HG02763 (cell line): ENCODE results near the gene RCBTB1.
"Not testable (repeated sequence)": the region's sequence is repeated elsewhere in the genome, so short reads cannot be mapped to it uniquely, and the experiment has no call there.

ENCODE experiments used
- ATAC-seq: cut with Tn5 transposase; IDR thresholded peaks from one replicate; pipeline ENCODE4 v1.9.1; 2021; ENCODE audit warnings: mild to moderate bottlenecking, moderate library complexity; ENCODE audit not compliant: unreplicated experiment

RCBTB1 gene

DNA sequence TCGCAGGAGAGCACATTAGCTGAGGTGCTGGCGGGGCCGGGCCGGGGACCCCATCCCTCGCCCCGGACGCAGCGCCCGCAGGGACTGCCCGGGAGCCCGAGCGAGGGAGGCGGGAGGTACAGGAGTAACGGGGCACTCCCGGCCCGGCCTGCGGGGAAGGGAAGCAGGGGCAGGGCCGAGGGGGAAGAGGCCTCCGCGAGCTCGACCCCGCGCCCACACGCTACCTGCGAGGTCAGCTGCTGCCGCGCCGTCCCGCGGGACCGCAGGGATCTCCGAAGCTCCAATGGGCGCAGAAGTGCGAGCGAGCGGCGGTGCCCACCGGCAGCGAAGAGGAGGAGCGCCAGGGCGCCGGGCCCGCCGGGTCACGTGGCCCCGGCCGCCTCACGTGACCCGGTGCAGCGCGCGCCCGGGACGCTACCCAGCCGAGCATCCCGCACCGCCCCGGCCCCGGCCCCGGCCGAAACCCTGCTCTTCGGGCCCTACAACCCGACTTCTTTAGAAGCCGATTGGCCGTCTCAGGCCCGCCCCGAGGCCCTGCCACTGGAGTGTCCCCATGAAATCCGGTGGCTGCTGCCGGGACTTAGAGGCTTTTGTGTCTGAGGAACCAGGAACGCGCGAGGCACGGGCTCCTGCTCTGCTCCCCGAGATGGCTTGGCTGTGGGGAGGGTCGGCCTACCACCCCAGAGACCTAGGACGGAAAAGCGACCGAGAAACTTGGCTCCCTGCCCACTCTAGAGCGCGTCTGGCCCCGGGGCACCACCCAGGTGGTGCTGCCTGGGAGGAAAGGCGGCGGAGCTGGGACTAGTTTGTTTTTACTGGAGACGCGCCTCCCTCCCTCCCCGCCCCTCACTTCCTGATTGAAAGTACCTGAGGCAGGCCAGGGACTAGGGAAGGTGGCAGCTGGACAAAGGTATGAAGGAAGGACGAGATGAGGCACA, at the start of gene RCBTB1:
Gene RCBTB1 (minus strand): TSS at position 339 of the 938 bp plus-strand sequence. CDS start 18,279 bp downstream, outside the sequence.
- peak; percentile 91 for ATAC-seq

DNA sequence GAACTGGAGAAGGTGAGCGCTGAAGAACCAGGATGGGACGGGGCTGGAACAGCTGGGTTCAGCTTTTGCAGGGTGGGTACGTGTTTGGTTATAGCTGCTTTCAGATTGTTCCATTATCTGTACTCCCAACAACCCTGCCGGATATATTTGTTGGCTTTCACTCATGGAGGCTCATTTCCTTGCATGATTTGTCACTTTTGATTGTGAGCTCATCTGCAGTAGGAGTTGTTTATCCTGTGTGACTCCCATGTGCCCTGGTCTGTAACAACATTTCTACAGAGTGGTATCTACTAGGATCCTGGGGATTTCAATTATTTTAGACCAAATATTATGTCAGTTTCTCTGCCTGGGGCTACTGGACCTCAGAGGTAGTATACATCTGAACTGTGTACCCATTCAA, 48.4 kb upstream of the RCBTB1 start:
- ATAC-seq = no peak

DNA sequence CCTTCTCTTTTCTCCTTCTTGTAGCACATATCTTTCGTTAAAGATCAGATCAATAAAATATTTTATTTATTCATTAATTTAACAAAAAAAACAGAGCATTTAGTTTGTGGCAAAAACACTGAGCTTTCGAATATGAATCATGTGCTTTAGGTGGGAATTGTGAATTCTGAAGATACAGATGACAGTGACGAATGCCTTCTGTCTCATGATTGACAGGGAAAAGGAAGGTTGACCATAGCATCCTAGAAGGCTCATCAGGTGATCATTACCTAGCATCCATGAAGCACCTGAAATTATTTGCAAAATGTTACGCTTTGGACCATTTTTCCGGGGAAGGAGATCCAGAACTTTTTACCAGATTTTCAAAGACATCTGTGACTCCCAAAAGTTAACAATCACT, 46.8 kb upstream of the RCBTB1 start:
- no peak for ATAC-seq

DNA sequence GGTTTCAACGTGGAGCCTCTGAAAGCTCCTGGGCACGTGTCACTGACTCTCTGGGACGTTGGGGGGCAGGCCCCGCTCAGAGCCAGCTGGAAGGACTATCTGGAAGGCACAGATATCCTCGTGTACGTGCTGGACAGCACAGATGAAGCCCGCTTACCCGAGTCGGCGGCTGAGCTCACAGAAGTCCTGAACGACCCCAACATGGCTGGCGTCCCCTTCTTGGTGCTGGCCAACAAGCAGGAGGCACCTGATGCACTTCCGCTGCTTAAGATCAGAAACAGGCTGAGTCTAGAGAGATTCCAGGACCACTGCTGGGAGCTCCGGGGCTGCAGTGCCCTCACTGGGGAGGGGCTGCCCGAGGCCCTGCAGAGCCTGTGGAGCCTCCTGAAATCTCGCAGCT, 45.2 kb upstream of the RCBTB1 start:
- ATAC-seq = no peak

DNA sequence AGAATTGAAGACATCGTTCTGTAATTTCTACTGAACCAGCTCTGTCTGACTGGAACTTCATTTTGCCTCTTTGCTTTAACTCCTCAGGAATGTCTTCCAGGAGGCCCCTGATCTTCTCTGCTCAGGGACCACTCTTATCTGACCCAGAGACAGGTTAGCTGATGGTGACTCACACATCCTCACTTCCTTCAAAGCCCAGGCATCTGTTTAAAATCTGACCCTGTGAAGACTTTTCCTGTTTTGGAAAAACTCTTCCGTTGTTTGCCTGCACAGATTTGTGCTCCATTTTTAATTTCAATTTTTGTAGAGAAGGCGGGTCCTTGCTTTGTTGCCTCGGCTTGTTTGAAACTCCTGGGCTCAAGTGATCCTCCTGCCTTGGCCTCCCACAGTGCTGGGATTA, 44.6 kb upstream of the RCBTB1 start:
- ATAC-seq = no peak

DNA sequence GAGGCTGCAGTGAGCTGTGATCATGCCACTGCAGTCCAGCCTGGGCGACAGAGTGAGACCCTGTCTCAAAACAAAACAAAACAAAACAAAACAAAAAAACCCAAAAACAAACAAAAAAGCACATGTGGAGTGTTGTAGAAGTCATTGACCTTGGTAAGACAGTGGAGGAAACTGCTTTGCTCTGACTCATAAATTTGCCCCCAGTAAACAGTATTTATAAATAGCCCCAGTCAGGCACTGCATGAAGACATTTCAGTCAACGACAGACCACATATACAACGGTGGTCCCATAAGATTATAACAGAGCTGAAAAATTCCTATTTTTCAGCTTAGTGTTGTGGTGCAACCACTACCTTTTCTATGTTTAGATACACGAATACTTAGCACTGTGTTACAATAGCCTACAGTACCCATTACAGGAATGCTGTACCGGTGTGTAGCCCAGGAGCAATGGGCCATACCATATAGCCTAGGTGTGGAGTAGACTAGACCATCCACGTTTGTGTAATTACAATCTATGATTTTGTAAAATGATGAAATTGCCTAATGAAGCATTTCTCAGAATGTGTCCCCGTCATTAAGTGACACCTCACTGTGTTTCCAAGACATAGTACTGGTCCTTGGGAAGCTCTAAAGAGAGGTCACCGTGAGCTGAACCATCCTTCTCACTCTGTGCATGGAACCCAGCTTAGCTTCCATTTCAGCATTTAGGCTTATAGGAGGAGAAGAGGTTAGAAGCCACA, 44.0 kb upstream of the RCBTB1 start:
- no peak for ATAC-seq

DNA sequence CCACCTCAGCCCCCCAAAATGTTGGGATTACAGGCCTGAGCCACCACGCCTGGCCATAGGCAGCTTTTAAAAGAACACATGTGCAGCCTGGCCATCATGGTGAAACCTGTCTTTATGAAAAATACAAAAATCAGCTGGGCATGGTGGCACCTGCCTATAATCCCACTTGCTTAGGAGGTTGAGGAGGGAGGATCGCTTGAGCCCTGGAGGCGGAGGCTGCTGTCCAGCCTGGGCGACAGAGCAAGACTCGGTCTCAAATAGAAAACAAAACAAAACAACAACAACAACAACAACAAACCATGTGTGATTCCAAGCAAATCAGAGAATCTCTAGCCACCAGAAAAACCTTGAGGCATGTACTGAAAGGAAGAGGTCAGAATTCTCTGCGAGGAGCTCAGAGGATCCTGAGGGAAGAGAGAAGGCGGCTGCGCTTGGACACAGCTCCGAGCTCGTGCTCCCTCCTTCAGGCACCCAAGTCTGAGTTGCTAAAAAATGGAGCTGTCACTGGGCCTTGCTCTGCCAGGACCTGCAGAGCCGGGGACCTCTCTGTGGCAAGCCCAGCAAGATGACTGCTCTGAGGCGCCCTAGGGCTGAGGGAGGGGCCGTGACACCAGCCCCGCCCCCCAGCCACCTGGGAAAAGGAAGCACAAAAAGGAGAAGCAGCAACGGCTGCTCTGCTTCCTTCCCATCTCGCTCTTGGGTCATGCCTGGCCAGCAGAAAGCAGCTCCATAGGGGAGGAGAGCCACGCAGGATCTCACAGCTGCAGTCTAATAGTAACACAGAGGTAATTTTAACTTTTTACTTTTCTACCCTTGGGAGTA, 42.7 kb upstream of the RCBTB1 start, which contains the start of gene ARL11:
Gene ARL11 (plus strand): TSS at position 677 of the 822 bp plus-strand sequence. CDS start 1,941 bp downstream, outside the sequence.
- peak; percentile 93 for ATAC-seq

DNA sequence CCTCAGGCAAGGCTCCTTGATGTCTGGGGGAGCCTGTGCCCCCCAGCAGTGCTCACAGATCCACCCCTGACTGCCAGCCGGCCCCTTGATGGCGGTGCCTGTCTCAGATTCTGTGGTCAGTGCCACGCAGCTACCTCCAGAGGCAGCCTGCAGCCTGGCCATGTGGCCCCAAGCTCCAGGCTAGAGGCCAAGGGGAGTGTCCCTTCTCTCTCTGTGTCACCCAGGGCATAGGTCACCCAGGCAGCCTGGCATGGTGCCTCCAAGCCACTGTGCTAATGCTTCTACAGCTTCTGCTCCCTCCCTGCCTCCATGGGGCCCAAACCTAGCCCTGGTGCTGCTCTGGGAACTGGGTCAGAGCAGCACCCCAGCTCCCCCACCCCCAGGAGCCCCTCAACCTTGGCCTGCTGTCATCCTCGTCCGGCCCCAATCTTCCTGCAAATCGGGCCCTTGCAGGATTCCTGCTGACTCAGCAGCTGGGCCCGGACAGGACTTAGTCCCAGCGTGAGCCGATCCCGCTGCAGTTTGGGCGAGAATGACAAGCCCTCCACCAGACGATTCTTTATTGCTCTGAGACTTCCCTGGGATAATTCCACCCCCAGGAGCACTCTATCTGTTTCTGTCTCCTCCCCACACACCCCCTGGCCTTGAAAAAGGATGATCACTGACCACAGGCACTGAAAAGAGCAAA, 40.2 kb upstream of the RCBTB1 start:
- no peak for ATAC-seq

DNA sequence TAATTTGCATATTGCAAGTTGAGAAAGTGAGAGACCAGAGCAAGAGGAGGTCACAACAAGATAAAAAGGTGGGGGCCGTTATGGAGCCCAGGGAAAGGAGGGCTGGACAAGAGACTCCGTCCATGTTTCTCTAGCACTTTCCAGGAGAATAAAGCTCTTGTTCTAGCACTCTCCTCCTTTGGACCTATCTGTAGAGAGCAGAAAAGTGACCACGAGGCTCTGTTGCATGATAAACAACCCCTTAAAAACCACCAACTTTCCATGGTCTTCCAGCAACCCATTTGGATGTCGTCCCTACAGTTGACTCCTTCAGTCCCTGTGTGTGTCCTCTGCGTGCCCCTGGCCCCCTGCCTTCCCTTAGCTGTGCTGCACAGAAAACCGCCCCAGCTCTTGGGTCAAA, 38.9 kb upstream of the RCBTB1 start:
- no peak for ATAC-seq

DNA sequence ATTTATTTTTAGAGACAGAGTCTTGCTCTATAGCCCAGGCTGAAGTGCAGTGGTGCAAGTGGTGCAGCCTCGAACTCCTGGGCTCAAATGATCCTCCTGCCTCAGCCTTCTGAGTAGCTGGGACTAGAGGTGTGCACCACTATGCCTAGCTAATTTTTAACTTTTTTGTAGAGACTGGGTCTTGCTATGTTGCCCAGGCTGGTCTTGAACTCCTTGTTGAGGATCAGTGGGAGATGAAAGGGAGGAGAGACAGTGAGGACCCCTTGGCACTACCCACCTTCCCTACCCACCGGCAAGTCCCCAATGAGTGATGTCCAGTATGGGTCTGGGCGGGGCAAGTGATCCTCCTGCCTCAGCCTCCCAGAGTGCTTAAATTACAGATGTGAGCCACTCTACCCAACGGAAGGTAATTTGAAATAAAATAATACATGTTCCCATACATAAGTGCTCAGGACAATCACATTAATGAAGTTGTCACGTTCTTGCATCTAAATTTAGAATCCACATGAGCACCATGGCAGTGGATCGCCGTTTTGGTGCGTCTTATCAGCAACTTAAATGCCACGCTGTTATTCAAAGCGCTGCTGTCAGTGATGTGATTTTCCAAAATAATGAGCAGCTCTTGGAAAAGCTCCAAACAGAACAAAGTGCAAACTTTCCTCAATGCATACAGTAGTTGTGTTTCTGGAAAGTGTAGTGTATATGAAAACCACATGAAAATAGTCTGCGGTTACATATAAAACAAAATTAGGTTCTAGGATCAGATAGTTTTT, 37.0 kb upstream of the RCBTB1 start:
- ATAC-seq = no peak

DNA sequence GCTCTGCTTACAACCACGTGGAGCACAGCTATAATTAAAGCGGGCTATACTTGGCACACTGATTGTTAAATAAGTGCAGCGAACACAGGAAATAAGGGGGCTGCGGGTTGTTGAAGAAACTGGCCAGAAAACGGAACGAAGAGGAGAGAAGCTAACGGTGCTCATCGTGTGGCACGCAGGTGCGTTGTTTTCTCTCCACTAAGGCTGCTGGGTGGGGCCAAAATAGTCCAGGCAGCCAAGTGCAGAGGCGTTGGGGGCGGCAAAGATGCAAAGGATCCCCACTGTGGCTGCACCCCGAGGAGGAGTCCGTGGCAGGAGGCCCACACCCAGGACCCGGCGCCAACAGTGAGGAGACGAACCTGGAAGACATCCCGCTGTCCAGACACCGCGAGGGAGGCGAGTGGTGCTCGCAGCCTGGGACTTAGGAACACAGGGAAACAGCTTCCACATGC, 34.8 kb upstream of the RCBTB1 start:
- peak; percentile 84 for ATAC-seq

DNA sequence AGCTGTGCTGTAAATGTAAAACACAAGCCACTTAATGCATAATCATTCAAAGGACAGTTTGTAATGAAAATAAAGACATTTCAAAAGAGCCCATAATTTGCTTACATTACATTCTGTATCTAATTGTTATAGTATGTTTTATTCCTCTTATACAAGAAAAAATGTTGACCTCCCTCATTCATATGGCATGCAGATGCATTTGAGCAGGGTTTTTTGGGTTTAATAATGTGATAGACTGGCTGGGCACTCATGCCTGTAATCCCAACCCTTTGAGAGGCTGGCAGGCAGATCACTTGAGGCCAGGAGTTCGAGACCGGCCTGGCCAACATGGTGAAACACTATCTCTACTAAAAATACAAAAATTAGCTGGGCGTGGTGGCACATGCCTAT, 31.3 kb upstream of the RCBTB1 start:
- no peak for ATAC-seq

DNA sequence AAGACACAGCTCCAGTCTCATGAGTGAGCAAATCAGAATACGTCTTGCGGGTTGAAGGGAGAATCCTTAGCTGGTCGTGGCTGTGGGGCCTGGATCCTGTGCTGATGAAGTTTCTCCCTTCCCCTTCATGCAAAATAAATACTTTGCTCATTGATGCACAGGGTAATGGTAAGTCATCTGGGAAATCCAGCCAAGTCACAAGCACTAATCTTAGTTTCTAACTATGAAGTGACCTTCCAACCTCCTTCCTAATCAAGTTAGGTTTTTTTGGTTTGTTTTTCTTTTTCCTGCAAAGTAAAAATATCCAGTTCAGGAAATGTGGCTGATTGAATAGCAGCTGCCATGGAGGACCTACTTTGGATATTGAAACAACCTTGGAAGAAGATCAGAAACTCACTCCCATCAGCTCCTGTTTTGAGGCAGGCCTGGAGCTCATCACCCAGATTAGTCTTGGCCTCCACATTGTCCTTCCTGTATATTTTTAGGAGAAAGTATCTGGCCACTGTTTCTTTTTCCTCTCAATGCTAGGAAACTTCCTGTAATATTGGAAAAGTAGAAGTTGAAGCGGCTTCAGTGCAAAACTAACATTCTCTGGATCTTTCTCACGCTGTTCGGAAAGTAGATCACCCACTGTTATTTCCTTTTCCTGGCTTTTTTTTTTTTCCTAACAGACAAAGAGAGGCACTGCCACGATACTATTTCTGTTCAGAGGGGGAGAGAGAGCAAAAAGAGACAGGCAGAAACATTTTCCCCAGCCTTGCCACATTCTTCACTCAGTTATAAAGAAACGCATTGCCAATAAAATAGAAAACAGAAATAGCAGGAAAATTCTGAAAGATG, 30.7 kb upstream of the RCBTB1 start:
- ATAC-seq = no peak

DNA sequence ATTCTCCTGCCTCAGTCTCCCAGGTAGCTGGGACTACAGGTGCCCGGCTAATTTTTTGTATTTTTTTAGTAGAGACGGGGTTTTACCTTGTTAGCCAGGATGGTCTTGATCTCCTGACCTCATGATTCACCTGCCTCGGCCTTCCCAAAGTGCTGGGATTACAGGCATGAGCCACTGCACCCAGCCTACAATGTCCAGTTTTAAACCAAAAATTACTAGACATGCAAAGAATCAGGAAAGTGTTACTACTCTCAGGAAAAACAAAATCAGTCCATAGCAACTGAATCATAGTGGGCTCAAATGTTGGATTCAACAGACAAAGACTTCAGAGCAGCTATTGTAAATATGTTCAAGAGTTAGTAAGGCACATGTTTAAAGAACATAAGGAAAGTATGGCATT, 26.7 kb upstream of the RCBTB1 start:
- not testable (repeated sequence) for ATAC-seq

DNA sequence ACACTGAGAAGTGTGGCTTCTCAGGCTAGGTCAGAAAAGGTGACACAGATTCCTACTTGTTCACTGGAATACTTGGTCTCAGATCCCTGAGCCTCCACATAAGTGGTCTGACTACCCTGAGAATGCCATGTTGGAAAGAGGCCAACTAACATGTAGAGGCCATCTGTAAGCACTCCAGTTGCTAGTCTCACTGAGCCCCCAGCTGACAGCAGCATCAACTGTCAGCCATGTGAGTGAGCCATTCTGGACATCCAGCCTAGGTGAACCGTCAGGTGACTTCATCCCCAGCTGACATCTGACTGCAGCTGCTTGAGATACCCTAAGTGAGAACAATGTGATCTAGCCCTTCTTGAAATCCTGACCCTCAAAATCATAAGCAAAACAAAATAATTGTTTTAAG, 24.8 kb upstream of the RCBTB1 start:
- no peak for ATAC-seq

DNA sequence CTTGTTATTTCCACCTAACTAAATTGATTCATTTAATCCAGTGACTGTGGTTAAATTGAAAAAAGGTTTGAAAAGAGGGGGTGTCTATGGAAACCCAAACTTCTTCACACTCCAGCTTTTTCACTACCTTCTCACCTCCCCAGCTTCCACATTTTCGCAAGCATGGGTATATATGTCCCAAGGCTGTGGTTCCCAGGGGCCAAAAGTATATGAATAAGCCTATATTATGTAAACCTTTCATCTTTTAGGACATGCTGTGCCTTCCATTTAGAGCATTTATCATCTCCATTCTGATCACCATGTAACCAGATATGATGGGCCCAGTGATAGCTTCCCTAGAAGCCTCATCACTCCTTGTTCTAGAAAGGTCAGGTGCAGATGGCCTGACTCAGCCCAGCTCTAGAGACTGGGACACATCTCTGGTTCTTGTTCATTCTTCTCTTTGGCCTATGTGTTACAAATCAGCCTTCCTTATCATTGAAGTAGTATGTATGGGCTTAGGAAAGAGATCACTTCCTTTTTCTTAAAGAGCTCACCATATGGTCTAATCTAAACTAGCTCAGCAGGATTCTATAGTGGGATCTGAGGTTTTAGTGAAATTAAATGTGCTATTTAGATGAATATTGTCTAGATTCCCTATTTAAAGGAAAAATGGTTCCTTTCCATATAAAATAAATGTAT, 23.4 kb upstream of the RCBTB1 start:
- no peak for ATAC-seq

DNA sequence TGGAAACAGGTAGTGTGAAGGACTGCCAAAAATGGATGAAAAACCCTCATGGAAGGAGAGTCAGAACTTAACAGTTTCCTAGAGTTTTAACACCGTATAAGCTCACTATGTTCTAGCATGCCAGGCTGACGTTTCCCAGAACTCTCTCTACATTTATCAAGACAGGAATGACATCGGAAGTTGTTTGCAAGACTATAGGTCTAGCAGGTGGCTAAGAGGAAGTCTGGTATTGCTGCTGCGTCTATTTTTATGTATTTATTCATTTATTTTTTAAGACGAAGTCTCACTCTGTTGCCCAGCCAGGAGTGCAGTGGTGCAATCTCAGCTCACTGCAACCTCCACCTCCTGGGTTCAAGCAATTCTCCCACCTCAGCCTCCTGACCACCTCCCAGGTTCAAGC, 22.4 kb upstream of the RCBTB1 start:
- ATAC-seq = no peak
